Esophagus squamous epithelium (tissue), 5 donors: ENCODE measurements around the gene TIMM8B. TPM values are rescaled to one million over a fixed set of nuclear protein-coding genes. Genes with fewer than 3 reads are reported as not detected.

Experiments
- DNase-seq: peaks from one replicate; lab custom pipeline; 2025; lab: John Stamatoyannopoulos, UW
- H3K27ac ChIP-seq, 4 donors: fragments of 200-600 bp; sonication (generic); one replicate each; pipeline ENCODE4 v1.5.1; 2016 to 2019; ENCODE audit warnings: mild to moderate bottlenecking in 1 of 4
- H3K27me3 ChIP-seq, 4 donors: fragments of 200-600 bp; sonication (generic); 1 replicate in 3 of 4; 2 replicates in 1 of 4; pipeline versions ENCODE4 v1.5.1 to v1.6.0; 2017 to 2021; ENCODE audit warnings: antibody characterized with exemption in 1 of 4
- H3K36me3 ChIP-seq, 3 donors: fragments of 200-600 bp; sonication (generic); one replicate each; pipeline ENCODE4 v1.5.1; 2016 to 2019
- H3K4me1 ChIP-seq, 3 donors: fragments of 200-600 bp; sonication (generic); one replicate each; pipeline ENCODE4 v1.5.1; 2017 to 2019
- H3K4me3 ChIP-seq, 4 donors: fragments of 200-600 bp; sonication (generic); 1 replicate in 3 of 4; 2 replicates in 1 of 4; pipeline ENCODE4 v1.5.1; 2016 to 2019; ENCODE audit warnings: mild to moderate bottlenecking in 2 of 4, moderate library complexity in 1 of 4
- H3K9me3 ChIP-seq, 3 donors: fragments of 200-600 bp; sonication (generic); one replicate each; pipeline ENCODE4 v1.5.1; 2016 to 2019
- POLR2A ChIP-seq, 4 donors: fragments of 450-650 bp; IDR thresholded peaks; one replicate each; pipeline ENCODE4 v1.6.1; 2017; ENCODE audit warnings: antibody characterized with exemption in 4 of 4, mild to moderate bottlenecking in 4 of 4, moderate library complexity in 3 of 4
- WGBS, 2 donors: methylation state at CpG; one replicate each; pipeline ENCODE4 v1.1.5; 2018; 5-methylcytosine and 5-hydroxymethylcytosine counted together
- intact Hi-C: fragments of 100-400 bp; cut with DNase I; formaldehyde crosslinking; loops from one replicate; pipeline ENCODE4 v1.15.0; 2022
- total RNA-seq, 4 donors: library from RNA; depleted of rRNA; stranded (reverse); fragments of >200 nt; gene quantifications; one replicate each; pipeline ENCODE4 v1.1.0, GENCODE V29; 2016
- TF ChIP-seq, protein P1 (sequence below), 6 experiments: fragments of 450-650 bp in 4 of 6; fragments of 200-600 bp in 2 of 6; sonication (generic) in 2 of 6; IDR thresholded peaks; one replicate each; pipeline ENCODE4 v1.5.1; 2016 to 2019; ENCODE audit warnings: antibody characterized with exemption in 6 of 6, mild to moderate bottlenecking in 4 of 6, moderate library complexity in 4 of 6
- donor health status: DM: yes; HTN: yes; CAD: no.

TIMM8B gene
- total RNA-seq, 4 donors from 2014 or later = 43.5 to 65.3 (median 62.1) TPM

DNA sequence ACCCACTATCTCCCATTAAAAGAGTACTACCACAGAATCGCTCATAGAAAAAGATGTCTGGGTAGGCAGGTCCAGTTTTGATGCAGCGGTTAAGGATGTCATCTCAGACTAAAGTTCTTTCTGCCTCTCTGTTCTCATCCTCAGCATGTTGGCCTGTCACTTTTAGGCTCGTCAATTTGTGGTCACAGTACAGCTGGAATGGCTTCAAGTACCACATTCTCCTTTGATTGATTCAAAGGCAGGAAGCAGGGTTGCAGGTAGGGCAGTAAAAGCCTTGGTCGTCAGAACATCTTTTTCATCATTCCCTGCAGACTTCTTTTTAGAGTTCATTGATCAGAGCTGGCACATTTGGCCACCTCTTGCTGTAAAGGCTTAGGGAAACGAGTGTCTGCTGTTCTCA lies 28.8 kb upstream of the TIMM8B start:
- Histone ChIP-seq H3K4me1 (peaks cover 0 to 18% (median 3%) of the 10 kb centered on the region in 3 donors), H3K27ac (no peak overlapping the region), H3K27me3 (no peaks in the 10 kb centered on the region), H3K36me3 (no peaks in the 10 kb centered on the region), H3K9me3 (no peaks in the 10 kb centered on the region), H3K4me3 (no peak overlapping the region)
- no peak for DNase-seq
- WGBS, 2 donors = 70 to 74% methylated on average over 5 of the region's 5 CpGs
- intact Hi-C loops = loop anchor here (10.0 kb wide), 1 partner anchor 59 kb away; the partner anchor contains the start of gene BCO2
- TF ChIP-seq, protein P1, sequence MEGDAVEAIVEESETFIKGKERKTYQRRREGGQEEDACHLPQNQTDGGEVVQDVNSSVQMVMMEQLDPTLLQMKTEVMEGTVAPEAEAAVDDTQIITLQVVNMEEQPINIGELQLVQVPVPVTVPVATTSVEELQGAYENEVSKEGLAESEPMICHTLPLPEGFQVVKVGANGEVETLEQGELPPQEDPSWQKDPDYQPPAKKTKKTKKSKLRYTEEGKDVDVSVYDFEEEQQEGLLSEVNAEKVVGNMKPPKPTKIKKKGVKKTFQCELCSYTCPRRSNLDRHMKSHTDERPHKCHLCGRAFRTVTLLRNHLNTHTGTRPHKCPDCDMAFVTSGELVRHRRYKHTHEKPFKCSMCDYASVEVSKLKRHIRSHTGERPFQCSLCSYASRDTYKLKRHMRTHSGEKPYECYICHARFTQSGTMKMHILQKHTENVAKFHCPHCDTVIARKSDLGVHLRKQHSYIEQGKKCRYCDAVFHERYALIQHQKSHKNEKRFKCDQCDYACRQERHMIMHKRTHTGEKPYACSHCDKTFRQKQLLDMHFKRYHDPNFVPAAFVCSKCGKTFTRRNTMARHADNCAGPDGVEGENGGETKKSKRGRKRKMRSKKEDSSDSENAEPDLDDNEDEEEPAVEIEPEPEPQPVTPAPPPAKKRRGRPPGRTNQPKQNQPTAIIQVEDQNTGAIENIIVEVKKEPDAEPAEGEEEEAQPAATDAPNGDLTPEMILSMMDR (IDR thresholded peaks at IDR 0.05) = no peak
- no peak for TF ChIP-seq POLR2A (IDR thresholded peaks at IDR 0.05)

DNA sequence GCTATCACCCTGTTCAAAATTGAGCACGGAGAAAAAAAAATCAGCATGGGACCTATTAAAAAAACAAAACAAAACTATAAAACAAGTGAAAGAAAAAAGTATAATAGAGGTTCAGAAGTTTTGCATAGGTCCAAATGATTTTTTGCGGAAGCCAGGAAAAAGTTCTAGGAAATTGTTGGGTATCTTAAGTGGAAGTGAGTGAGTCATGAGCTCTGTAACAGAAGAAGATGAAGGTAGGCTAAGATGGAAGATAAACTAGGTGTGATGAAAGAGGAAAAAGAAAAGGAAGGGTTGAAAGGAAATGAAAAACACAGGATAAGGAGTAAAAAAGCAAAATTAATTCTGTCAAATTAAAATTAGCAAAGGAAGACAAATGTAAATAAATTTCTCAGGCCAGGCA lies 27.9 kb upstream of the TIMM8B start:
- intact Hi-C loops = loop anchor here (10.0 kb wide), 1 partner anchor 60 kb away; the partner anchor contains the start of gene BCO2
- no peaks in the 10 kb centered on the region for H3K9me3 ChIP-seq
- H3K27ac ChIP-seq = no peak overlapping the region
- H3K36me3 ChIP-seq = no peaks in the 10 kb centered on the region
- H3K27me3 ChIP-seq = no peaks in the 10 kb centered on the region
- peaks cover 0 to 9% (median 0%) of the 10 kb centered on the region in 3 donors for H3K4me1 ChIP-seq
- TF ChIP-seq, protein P1 (IDR thresholded peaks at IDR 0.05) = no peak
- TF ChIP-seq POLR2A (IDR thresholded peaks at IDR 0.05) = no peak
- 84 to 97% methylated on average over 2 of the region's 2 CpGs for WGBS, 2 donors
- H3K4me3 ChIP-seq = no peak overlapping the region
- no peak for DNase-seq

- Histone ChIP-seq H3K4me3 (no peak overlapping the region), H3K9me3 (no peaks in the 10 kb centered on the region), H3K27me3 (no peaks in the 10 kb centered on the region), H3K27ac (no peak overlapping the region), H3K36me3 (no peaks in the 10 kb centered on the region), H3K4me1 (peaks cover 0 to 7% (median 0%) of the 10 kb centered on the region in 3 donors)
- intact Hi-C loops = loop anchor here (10.0 kb wide), 1 partner anchor 61 kb away; the partner anchor contains the start of gene BCO2
- DNase-seq = no peak
- 34 to 45% methylated on average over 3 to 4 of the region's 6 CpGs for WGBS, 2 donors
- TF ChIP-seq, protein P1 (IDR thresholded peaks at IDR 0.05) = peak; percentile 51 to 73 (median 63)
- TF ChIP-seq POLR2A (IDR thresholded peaks at IDR 0.05) = no peak
Measured at GRCh38 chr11:112113539-112114457, 27.2 kb upstream of the TIMM8B start.

- Histone ChIP-seq H3K27ac (no peak overlapping the region), H3K9me3 (no peaks in the 10 kb centered on the region), H3K4me3 (no peak overlapping the region), H3K27me3 (no peaks in the 10 kb centered on the region), H3K36me3 (peaks cover 0 to 10% (median 0%) of the 10 kb centered on the region in 3 donors), H3K4me1 (peaks cover 0 to 25% (median 0%) of the 10 kb centered on the region in 3 donors)
- WGBS, 2 donors = 65 to 82% methylated on average over 8 of the region's 8 CpGs
- no peak for DNase-seq
- intact Hi-C loops = no loop called here
- TF ChIP-seq POLR2A (IDR thresholded peaks at IDR 0.05) = no peak
- TF ChIP-seq, protein P1 (IDR thresholded peaks at IDR 0.05) = no peak
Measured at GRCh38 chr11:112106070-112106469, 19.5 kb upstream of the TIMM8B start.

- intact Hi-C loops = no loop called here
- Histone ChIP-seq H3K4me1 (peaks cover 0 to 25% (median 0%) of the 10 kb centered on the region in 3 donors), H3K27me3 (no peaks in the 10 kb centered on the region), H3K36me3 (peaks cover 0 to 30% (median 0%) of the 10 kb centered on the region in 3 donors), H3K4me3 (no peak overlapping the region), H3K9me3 (no peaks in the 10 kb centered on the region), H3K27ac (peak overlapping the region in 3 of 4 donors; percentile 11 to 67 (median 45))
- no peak for TF ChIP-seq POLR2A (IDR thresholded peaks at IDR 0.05)
- TF ChIP-seq, protein P1 (IDR thresholded peaks at IDR 0.05) = no peak
- WGBS, 2 donors = 74 to 77% methylated on average over 6 of the region's 6 CpGs
- DNase-seq = no peak
Measured at GRCh38 chr11:112103446-112103845, 16.9 kb upstream of the TIMM8B start.
